ENCODE data around the gene BDH1. TPM values are rescaled to one million over a fixed set of nuclear protein-coding genes. Genes with fewer than 3 reads are reported as not detected.

Gene BDH1
- polyA plus RNA-seq, 1 donor (not counting 4 experiments of a cell fraction or from before 2014, with no cell fraction given), result 30.2 TPM

- no peaks in the 10 kb centered on the region for H3K9me1 ChIP-seq (ENCODE audit: control insufficient read depth, extremely low read depth, insufficient read depth, low read length)
- no peaks in the 10 kb centered on the region for H3K27me3 ChIP-seq (ENCODE audit: control insufficient read depth, extremely low read depth, insufficient read depth, low read length)
- dilution Hi-C loops (cut with MboI; ENCODE audit: extremely low pct_ligation_motif_present, low sequenced_read_pairs), result no loop called here
- H3K79me2 ChIP-seq (ENCODE audit: control insufficient read depth, insufficient read depth, low read length), result no peaks in the 10 kb centered on the region
- H3K4me2 ChIP-seq (ENCODE audit: control insufficient read depth, extremely low read depth, insufficient read depth, low read depth, low read length), result no peak overlapping the region
- no peaks in the 10 kb centered on the region for H3K4me1 ChIP-seq (ENCODE audit: control insufficient read depth, extremely low read depth, insufficient read depth, low read length)
- no peaks in the 10 kb centered on the region for H3K9me3 ChIP-seq (ENCODE audit: control insufficient read depth, low read depth, low read length)
- DNase-seq (ENCODE audit: low read depth, low spot score) (no peak), FAIRE-seq (no peak)
- no peak for TF ChIP-seq CTCF (optimal IDR thresholded peaks at IDR 0.05 in 1 of 3, IDR thresholded peaks at IDR 0.05 in 1 of 3, conservative IDR thresholded peaks at IDR 0.05 in 1 of 3; ENCODE audit: extremely low read depth in 1 of 3, insufficient read depth in 2 of 3, low read length in 3 of 3)
- TF ChIP-seq EZH2 (IDR thresholded peaks at IDR 0.05; ENCODE audit: low read length), result no peak
- no peaks in the 10 kb centered on the region for H4K20me1 ChIP-seq (ENCODE audit: control insufficient read depth, extremely low read depth, insufficient read depth, low read length)
- no peaks in the 10 kb centered on the region for H3K36me3 ChIP-seq (ENCODE audit: control insufficient read depth in 2 of 2, extremely low read depth in 1 of 2, insufficient read depth in 2 of 2, low read length in 2 of 2)
- H3K4me3 ChIP-seq (ENCODE audit: control insufficient read depth in 2 of 3, extremely low read depth in 1 of 3, insufficient read depth in 2 of 3, low read depth in 1 of 3, low read length in 3 of 3), result no peak overlapping the region
- H2AFZ ChIP-seq (ENCODE audit: control insufficient read depth, low read length), result no peak overlapping the region
- H3K27ac ChIP-seq (ENCODE audit: control insufficient read depth, insufficient read depth, low read length), result no peak overlapping the region
- no peak overlapping the region for H3K9ac ChIP-seq (ENCODE audit: control insufficient read depth, extremely low read depth, insufficient read depth, low read length)
Measured at GRCh38 chr3:197591816-197592215, 36.0 kb upstream of the BDH1 start.

GRCh38 chr3:197590313-197590962 lies 34.7 kb upstream of the BDH1 start:
- Histone ChIP-seq H4K20me1 (ENCODE audit: control insufficient read depth, extremely low read depth, insufficient read depth, low read length) (no peaks in the 10 kb centered on the region), H3K27me3 (ENCODE audit: control insufficient read depth, extremely low read depth, insufficient read depth, low read length) (no peaks in the 10 kb centered on the region), H3K36me3 (ENCODE audit: control insufficient read depth in 2 of 2, extremely low read depth in 1 of 2, insufficient read depth in 2 of 2, low read length in 2 of 2) (no peaks in the 10 kb centered on the region), H3K27ac (ENCODE audit: control insufficient read depth, insufficient read depth, low read length) (no peak overlapping the region), H3K9ac (ENCODE audit: control insufficient read depth, extremely low read depth, insufficient read depth, low read length) (no peak overlapping the region), H3K79me2 (ENCODE audit: control insufficient read depth, insufficient read depth, low read length) (no peaks in the 10 kb centered on the region), H2AFZ (ENCODE audit: control insufficient read depth, low read length) (no peak overlapping the region), H3K9me3 (ENCODE audit: control insufficient read depth, low read depth, low read length) (no peaks in the 10 kb centered on the region), H3K9me1 (ENCODE audit: control insufficient read depth, extremely low read depth, insufficient read depth, low read length) (no peaks in the 10 kb centered on the region), H3K4me2 (ENCODE audit: control insufficient read depth, extremely low read depth, insufficient read depth, low read depth, low read length) (no peak overlapping the region), H3K4me1 (ENCODE audit: control insufficient read depth, extremely low read depth, insufficient read depth, low read length) (no peaks in the 10 kb centered on the region), H3K4me3 (ENCODE audit: control insufficient read depth in 2 of 3, extremely low read depth in 1 of 3, insufficient read depth in 2 of 3, low read depth in 1 of 3, low read length in 3 of 3) (no peak overlapping the region)
- TF ChIP-seq CTCF (optimal IDR thresholded peaks at IDR 0.05 in 1 of 3, IDR thresholded peaks at IDR 0.05 in 1 of 3, conservative IDR thresholded peaks at IDR 0.05 in 1 of 3; ENCODE audit: extremely low read depth in 1 of 3, insufficient read depth in 2 of 3, low read length in 3 of 3), result no peak
- no peak for TF ChIP-seq EZH2 (IDR thresholded peaks at IDR 0.05; ENCODE audit: low read length)
- DNase-seq (ENCODE audit: low read depth, low spot score) (no peak), FAIRE-seq (no peak)
- dilution Hi-C loops (cut with MboI; ENCODE audit: extremely low pct_ligation_motif_present, low sequenced_read_pairs), result no loop called here
